Measurements from ENCODE around the gene TBCD.

- TF ChIP-seq EZH2 (IDR thresholded peaks at IDR 0.05; ENCODE audit: insufficient read depth, poor library complexity, severe bottlenecking) (no peak), EZH2phosphoT487 (IDR thresholded peaks at IDR 0.05; ENCODE audit: insufficient read depth, low read depth) (no peak)
Measured at GRCh38 chr17:82781894-82782274, 30.0 kb downstream of the TBCD start.
